Activated CD8-positive, alpha-beta memory T cell treated with anti-CD3 and anti-CD28 coated beads, Interleukin-2, amount 50 U/mL, for 1 hour (primary cell): Measurements from ENCODE around the gene NHSL2.

Experiments
- DNase-seq: peaks from one replicate; pipeline ENCODE4 v3.0.0-alpha.2; 2020; ENCODE audit errors: extremely low read depth

The NHSL2 gene

GRCh38 chrX:72018277-72019112 lies 107.8 kb downstream of the NHSL2 start:
- DNase-seq, result peak; percentile 28

GRCh38 chrX:72019487-72019886 lies 108.8 kb downstream of the NHSL2 start:
- no peak for DNase-seq

- DNase-seq, result no peak
These were observed 109.6 kb downstream of the NHSL2 start for GRCh38 chrX:72020204-72020603.

- no peak for DNase-seq
These were observed 110.1 kb downstream of the NHSL2 start for GRCh38 chrX:72020788-72021187.

- no peak for DNase-seq
These were observed 111.3 kb downstream of the NHSL2 start for GRCh38 chrX:72021975-72022374.

- no peak for DNase-seq
These were observed 112.4 kb downstream of the NHSL2 start for GRCh38 chrX:72023071-72023470.

GRCh38 chrX:72025236-72025770 lies 114.7 kb downstream of the NHSL2 start:
- no peak for DNase-seq

GRCh38 chrX:72026341-72027023 lies 115.8 kb downstream of the NHSL2 start:
- no peak for DNase-seq

- DNase-seq, result no peak
These were observed 116.6 kb downstream of the NHSL2 start for GRCh38 chrX:72027024-72027913.

- DNase-seq, result no peak
These were observed 117.3 kb downstream of the NHSL2 start for GRCh38 chrX:72027914-72028307.

- no peak for DNase-seq
These were observed 118.2 kb downstream of the NHSL2 start for GRCh38 chrX:72028701-72029470.

GRCh38 chrX:72029483-72030411 lies 119.1 kb downstream of the NHSL2 start:
- DNase-seq, result no peak

GRCh38 chrX:72030431-72030830 lies 119.8 kb downstream of the NHSL2 start:
- no peak for DNase-seq

GRCh38 chrX:72031118-72031517 lies 120.5 kb downstream of the NHSL2 start:
- no peak for DNase-seq

- DNase-seq, result no peak
These were observed 121.0 kb downstream of the NHSL2 start for GRCh38 chrX:72031634-72032033.

- no peak for DNase-seq
These were observed 127.0 kb downstream of the NHSL2 start for GRCh38 chrX:72037601-72038000.

GRCh38 chrX:72038016-72038415 lies 127.4 kb downstream of the NHSL2 start:
- no peak for DNase-seq

- DNase-seq, result no peak
These were observed 128.2 kb downstream of the NHSL2 start for GRCh38 chrX:72038868-72039267.

GRCh38 chrX:72040506-72040905 lies 129.9 kb downstream of the NHSL2 start:
- no peak for DNase-seq

GRCh38 chrX:72041176-72041575 lies 130.5 kb downstream of the NHSL2 start:
- DNase-seq, result no peak
